Measurements from ENCODE around the gene ATP8A1.

The ATP8A1 gene

DNA sequence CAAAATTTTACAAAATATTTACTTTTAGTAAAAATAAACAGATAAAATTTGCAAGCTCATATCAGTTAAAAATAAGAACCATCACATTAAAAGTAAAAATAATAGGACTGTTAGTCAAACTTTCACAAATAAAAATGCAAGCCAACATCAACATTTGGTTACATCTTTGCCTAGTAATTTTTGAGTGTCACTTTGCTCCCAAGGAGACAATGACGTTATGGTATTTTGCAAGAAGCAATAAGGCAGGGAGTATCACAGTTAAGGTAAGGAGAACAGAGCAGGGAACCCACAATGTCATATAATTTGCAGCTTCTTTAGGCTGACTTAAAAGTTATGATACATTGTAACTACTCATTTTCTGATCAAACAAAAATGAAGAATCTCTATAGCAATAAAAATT lies 98.7 kb downstream of the ATP8A1 start:
- H3K27me3 ChIP-seq (ENCODE audit: insufficient read depth, poor library complexity, severe bottlenecking): no peaks in the 10 kb centered on the region
- H3K4me3 ChIP-seq (ENCODE audit: severe bottlenecking): no peak overlapping the region
- no peak overlapping the region for H3K27ac ChIP-seq (ENCODE audit: poor library complexity, severe bottlenecking)
- ATAC-seq (ENCODE audit: low read depth): no peak
- TF ChIP-seq CTCF (IDR thresholded peaks at IDR 0.05; ENCODE audit: poor library complexity, severe bottlenecking): no peak
- H3K4me1 ChIP-seq (ENCODE audit: insufficient read depth, poor library complexity, severe bottlenecking): no peaks in the 10 kb centered on the region
- H3K9me3 ChIP-seq (ENCODE audit: severe bottlenecking): no peaks in the 10 kb centered on the region
- H3K36me3 ChIP-seq (ENCODE audit: low read depth): no peaks in the 10 kb centered on the region
- no peak for DNase-seq (ENCODE audit: low spot score)

DNA sequence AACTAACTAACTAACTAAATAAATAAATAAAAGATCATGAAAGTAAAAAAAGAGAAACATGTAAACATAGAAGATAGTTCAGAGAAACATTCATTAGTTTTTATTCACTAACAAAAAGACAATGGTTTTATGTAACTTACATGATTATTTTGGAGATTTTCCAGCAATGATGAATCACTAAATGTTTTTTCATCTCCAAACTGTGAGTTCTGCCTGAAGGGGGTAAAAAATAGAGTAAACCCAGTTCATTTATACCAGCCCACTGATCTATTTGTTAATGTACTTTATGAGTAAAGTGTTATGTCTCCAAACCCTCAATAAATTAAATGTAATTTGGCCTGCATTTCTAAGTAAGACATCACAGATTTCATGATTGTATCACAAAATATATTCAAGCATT lies 101.1 kb downstream of the ATP8A1 start:
- no peaks in the 10 kb centered on the region for H3K27me3 ChIP-seq (ENCODE audit: insufficient read depth, poor library complexity, severe bottlenecking)
- H3K4me1 ChIP-seq (ENCODE audit: insufficient read depth, poor library complexity, severe bottlenecking): no peaks in the 10 kb centered on the region
- no peaks in the 10 kb centered on the region for H3K9me3 ChIP-seq (ENCODE audit: severe bottlenecking)
- DNase-seq (ENCODE audit: low spot score) (no peak), ATAC-seq (ENCODE audit: low read depth) (no peak; the same call in 2 of the 3 replicates)
- no peak overlapping the region for H3K27ac ChIP-seq (ENCODE audit: poor library complexity, severe bottlenecking)
- H3K4me3 ChIP-seq (ENCODE audit: severe bottlenecking): no peak overlapping the region
- TF ChIP-seq CTCF (IDR thresholded peaks at IDR 0.05; ENCODE audit: poor library complexity, severe bottlenecking): no peak
- H3K36me3 ChIP-seq (ENCODE audit: low read depth): no peaks in the 10 kb centered on the region

DNA sequence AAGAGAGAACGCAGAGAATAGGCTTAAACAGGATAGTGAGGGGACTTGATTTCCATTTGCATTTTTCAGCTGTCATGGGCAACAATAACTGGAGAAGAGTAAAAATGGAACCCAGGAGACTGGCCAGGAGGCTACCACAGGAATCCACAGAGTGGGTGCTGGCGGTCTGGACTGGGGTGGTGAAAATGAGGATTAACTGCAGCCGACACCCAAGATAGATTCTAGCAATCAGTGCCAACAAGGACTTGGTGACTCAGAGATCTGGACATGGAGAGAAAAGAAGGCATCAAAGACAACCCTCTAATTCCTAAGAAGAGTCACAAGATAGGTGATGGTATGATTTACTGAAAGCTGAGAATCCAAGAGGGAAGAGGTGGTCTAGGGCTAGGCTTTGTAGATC lies 102.8 kb downstream of the ATP8A1 start:
- Histone ChIP-seq H3K27me3 (ENCODE audit: insufficient read depth, poor library complexity, severe bottlenecking) (no peaks in the 10 kb centered on the region), H3K36me3 (ENCODE audit: low read depth) (no peaks in the 10 kb centered on the region), H3K4me1 (ENCODE audit: insufficient read depth, poor library complexity, severe bottlenecking) (no peaks in the 10 kb centered on the region), H3K4me3 (ENCODE audit: severe bottlenecking) (no peak overlapping the region), H3K27ac (ENCODE audit: poor library complexity, severe bottlenecking) (no peak overlapping the region), H3K9me3 (ENCODE audit: severe bottlenecking) (no peaks in the 10 kb centered on the region)
- DNase-seq (ENCODE audit: low spot score): no peak
- no peak for TF ChIP-seq CTCF (IDR thresholded peaks at IDR 0.05; ENCODE audit: poor library complexity, severe bottlenecking)
- no peak for ATAC-seq (ENCODE audit: low read depth)

GRCh38 chr4:42549896-42550295 lies 107.0 kb downstream of the ATP8A1 start:
- Histone ChIP-seq H3K9me3 (ENCODE audit: severe bottlenecking) (no peaks in the 10 kb centered on the region), H3K4me3 (ENCODE audit: severe bottlenecking) (no peak overlapping the region), H3K27me3 (ENCODE audit: insufficient read depth, poor library complexity, severe bottlenecking) (peaks cover 11% of the 10 kb centered on the region), H3K27ac (ENCODE audit: poor library complexity, severe bottlenecking) (no peak overlapping the region), H3K36me3 (ENCODE audit: low read depth) (no peaks in the 10 kb centered on the region), H3K4me1 (ENCODE audit: insufficient read depth, poor library complexity, severe bottlenecking) (no peaks in the 10 kb centered on the region)
- ATAC-seq (ENCODE audit: low read depth): no peak
- DNase-seq (ENCODE audit: low spot score): no peak
- no peak for TF ChIP-seq CTCF (IDR thresholded peaks at IDR 0.05; ENCODE audit: poor library complexity, severe bottlenecking)

GRCh38 chr4:42547805-42548204 lies 109.1 kb downstream of the ATP8A1 start:
- Histone ChIP-seq H3K4me3 (ENCODE audit: severe bottlenecking) (no peak overlapping the region), H3K4me1 (ENCODE audit: insufficient read depth, poor library complexity, severe bottlenecking) (no peaks in the 10 kb centered on the region), H3K27me3 (ENCODE audit: insufficient read depth, poor library complexity, severe bottlenecking) (peaks cover 11% of the 10 kb centered on the region), H3K36me3 (ENCODE audit: low read depth) (no peaks in the 10 kb centered on the region), H3K27ac (ENCODE audit: poor library complexity, severe bottlenecking) (no peak overlapping the region), H3K9me3 (ENCODE audit: severe bottlenecking) (no peaks in the 10 kb centered on the region)
- TF ChIP-seq CTCF (IDR thresholded peaks at IDR 0.05; ENCODE audit: poor library complexity, severe bottlenecking): no peak
- no peak for ATAC-seq (ENCODE audit: low read depth)
- no peak for DNase-seq (ENCODE audit: low spot score)
